Measurements from ENCODE around the gene SSH3.

The SSH3 gene

GRCh38 chr11:67300756-67301312, 2.5 kb upstream of the SSH3 start:
- TF ChIP-seq TAF1 (IDR thresholded peaks at IDR 0.05; ENCODE audit: low read depth) = no peak
- TF ChIP-seq RAD21 (IDR thresholded peaks at IDR 0.05; ENCODE audit: low read depth) = no peak
- TF ChIP-seq CREB1 (IDR thresholded peaks at IDR 0.05; ENCODE audit: low read depth) = no peak

GRCh38 chr11:67301313-67301921, 1.9 kb upstream of the SSH3 start:
- no peak for TF ChIP-seq ZBTB7A (IDR thresholded peaks at IDR 0.05; ENCODE audit: low read depth)
- TF ChIP-seq RAD21 (IDR thresholded peaks at IDR 0.05; ENCODE audit: low read depth) = no peak
- no peak for TF ChIP-seq MAX (IDR thresholded peaks at IDR 0.05)
- TF ChIP-seq REST (IDR thresholded peaks at IDR 0.05; ENCODE audit: low read depth) = no peak
- TF ChIP-seq CREB1 (IDR thresholded peaks at IDR 0.05; ENCODE audit: low read depth) = no peak

GRCh38 chr11:67301951-67302516, 1.3 kb upstream of the SSH3 start:
- TF ChIP-seq EP300 (IDR thresholded peaks at IDR 0.05; ENCODE audit: borderline replicate concordance) (no peak), NFIC (IDR thresholded peaks at IDR 0.05) (no peak), EGR1 (IDR thresholded peaks at IDR 0.05) (no peak), CREB1 (IDR thresholded peaks at IDR 0.05; ENCODE audit: low read depth) (no peak), RAD21 (IDR thresholded peaks at IDR 0.05; ENCODE audit: low read depth) (no peak), MAX (IDR thresholded peaks at IDR 0.05) (no peak), CEBPB (IDR thresholded peaks at IDR 0.05) (no peak), TCF12 (IDR thresholded peaks at IDR 0.05; ENCODE audit: low read depth) (no peak; the same call in 1 of the 2 replicates), FOXM1 (IDR thresholded peaks at IDR 0.05; ENCODE audit: borderline replicate concordance, low read depth) (no peak), ZBTB7A (IDR thresholded peaks at IDR 0.05; ENCODE audit: low read depth) (no peak; the same call in 1 of the 2 replicates), USF1 (IDR thresholded peaks at IDR 0.05) (no peak), TAF1 (IDR thresholded peaks at IDR 0.05; ENCODE audit: low read depth) (no peak), TEAD4 (IDR thresholded peaks at IDR 0.05) (no peak), REST (IDR thresholded peaks at IDR 0.05; ENCODE audit: low read depth) (no peak), YY1 (IDR thresholded peaks at IDR 0.05; ENCODE audit: low read depth) (no peak; the same call in 1 of the 2 replicates)

GRCh38 chr11:67302571-67303131, 679 bp upstream of the SSH3 start:
- TF ChIP-seq CEBPB (IDR thresholded peaks at IDR 0.05) = peak; percentile 86
- peak; percentile 87 for TF ChIP-seq USF1 (IDR thresholded peaks at IDR 0.05)
- TF ChIP-seq CREB1 (IDR thresholded peaks at IDR 0.05; ENCODE audit: low read depth) = no peak
- TF ChIP-seq FOXM1 (IDR thresholded peaks at IDR 0.05; ENCODE audit: borderline replicate concordance, low read depth) = 0 out of 2 replicates have a peak, but pooled peaks have one; percentile 31
- peak; percentile 73 for TF ChIP-seq MAX (IDR thresholded peaks at IDR 0.05)

- TF ChIP-seq REST (IDR thresholded peaks at IDR 0.05; ENCODE audit: low read depth) (no peak), TEAD4 (IDR thresholded peaks at IDR 0.05) (no peak), ZBTB7A (IDR thresholded peaks at IDR 0.05; ENCODE audit: low read depth) (peak; percentile 75)
Observed at GRCh38 chr11:67303835-67304411, 593 bp downstream of the SSH3 start.
